ENCODE measurements around the gene MKS1.

Gene MKS1

DNA sequence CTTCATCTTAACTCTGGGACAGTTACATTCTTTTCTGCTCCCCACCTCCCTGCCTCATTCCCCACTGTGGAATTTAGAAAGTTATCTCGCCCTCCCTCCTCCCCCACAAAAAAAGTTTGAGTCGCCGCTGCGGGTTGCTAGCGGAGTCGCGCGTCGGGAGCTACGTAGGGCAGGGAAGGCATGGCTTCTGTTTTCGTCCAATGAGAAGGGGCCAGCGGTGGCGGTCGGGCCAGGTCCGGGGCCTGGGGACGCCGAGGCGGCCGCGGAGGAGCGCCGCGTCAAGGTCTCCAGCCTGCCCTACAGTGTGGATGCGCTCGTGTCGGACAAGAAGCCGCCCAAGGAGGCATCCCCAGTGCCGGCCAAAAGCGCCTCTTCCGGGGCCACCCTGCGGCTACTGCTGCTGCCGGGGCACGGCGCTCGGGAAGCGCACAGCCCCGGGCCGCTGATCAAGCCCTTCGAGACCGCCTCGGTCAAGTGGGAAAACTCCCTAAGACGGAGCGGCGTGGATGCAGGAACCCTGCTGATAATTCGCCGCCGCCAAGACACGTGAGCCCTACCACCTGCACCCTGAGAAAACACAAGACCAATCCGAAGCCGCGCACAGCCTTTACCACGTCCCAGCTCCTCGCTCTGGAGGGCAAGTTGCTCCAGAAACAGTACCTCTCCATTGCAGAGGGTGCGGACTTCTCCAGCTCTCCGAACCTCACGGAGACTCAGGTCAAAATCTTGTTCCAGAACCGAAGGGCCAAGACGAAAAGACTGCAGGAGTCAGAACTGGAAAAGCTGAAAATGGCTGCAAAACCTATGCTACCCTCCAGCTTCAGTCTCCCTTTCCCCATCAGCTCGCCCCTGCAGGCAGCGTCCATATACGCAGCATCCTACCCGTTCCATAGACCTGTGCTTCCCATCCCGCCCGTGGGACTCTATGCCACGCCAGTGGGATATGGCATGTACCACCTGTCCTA is 61.9 kb downstream of the MKS1 start:
- DNase-seq: peak; percentile 40 to 67
